Panc1 (cell line): ENCODE measurements around the gene YRDC.

ENCODE experiments used
- CTCF ChIP-seq: fragments of 450-650 bp; IDR thresholded peaks from 2 replicates; pipeline ENCODE4 v1.5.1; 2017; ENCODE audit warnings: mild to moderate bottlenecking
- POLR2AphosphoS5 ChIP-seq: IDR thresholded peaks from 2 replicates; pipeline ENCODE4 v1.6.1; 2012; ENCODE audit warnings: mild to moderate bottlenecking, low read depth, low read length, moderate library complexity
- REST ChIP-seq, 2 experiments: IDR thresholded peaks; 2 replicates each; pipeline ENCODE4 v1.6.1; 2011 to 2012; ENCODE audit warnings: low read depth in 2 of 2, control low read depth in 1 of 2, low read length in 1 of 2, mild to moderate bottlenecking in 1 of 2, moderate library complexity in 1 of 2; ENCODE audit not compliant: insufficient read depth in 1 of 2
- SIN3A ChIP-seq: IDR thresholded peaks from 2 replicates; pipeline ENCODE4 v1.6.1; 2012; ENCODE audit warnings: low read depth, mild to moderate bottlenecking, low read length, moderate library complexity, borderline replicate concordance; ENCODE audit not compliant: insufficient read depth
- TCF7L2 ChIP-seq: IDR thresholded peaks from 2 replicates; pipeline ENCODE4 v1.6.1; 2011; ENCODE audit warnings: mild to moderate bottlenecking, low read depth, low read length, inconsistent platforms

DNA sequence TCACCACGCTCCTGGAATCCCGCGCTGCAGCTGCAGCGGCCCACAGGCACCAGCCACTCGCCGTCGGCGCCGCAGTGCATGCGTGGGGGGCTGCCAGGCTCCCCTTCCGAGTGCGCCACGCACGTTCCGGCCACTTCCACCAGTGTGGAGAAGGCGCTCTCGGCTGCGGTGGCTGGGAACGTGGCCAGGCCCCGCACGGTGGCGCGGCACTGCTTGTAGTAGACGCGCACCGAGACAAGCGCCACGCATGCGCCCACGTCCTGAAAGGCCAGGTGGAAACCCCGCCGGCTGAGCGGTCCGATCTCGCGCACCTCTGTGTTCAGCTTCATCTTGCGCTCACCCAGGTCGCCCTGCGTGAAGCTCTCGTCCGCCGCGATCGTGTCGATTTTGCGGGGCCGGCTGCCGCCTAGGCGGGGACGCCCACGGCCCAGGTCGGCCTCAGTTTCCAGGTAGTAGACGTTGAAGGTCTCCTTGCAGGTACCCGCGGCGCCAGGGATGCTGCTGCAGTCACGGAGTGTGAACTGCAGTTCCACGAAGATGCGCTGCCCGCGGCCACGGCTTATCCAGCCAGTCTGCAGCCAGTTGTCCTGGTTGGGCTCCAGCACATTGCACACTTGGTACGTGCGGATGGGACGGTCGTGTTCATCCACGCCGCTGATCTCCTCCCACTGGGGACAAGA, 46.5 kb downstream of the YRDC start:
- TF ChIP-seq POLR2AphosphoS5 (no peak), CTCF (no peak), TCF7L2 (no peak), REST (IDR thresholded peaks at IDR 0.05; ENCODE audit: insufficient read depth in 1 of 2, low read depth in 2 of 2, low read length in 1 of 2) (peak in 1 of 2 experiments; percentile 40; a peak in 1 of 4 replicates), SIN3A (no peak)
